Neural progenitor cell (in vitro differentiated cells): ENCODE measurements around the gene PIGO.

Source experiments
- CTCF ChIP-seq: fragments of 200-600 bp; sonication (generic); IDR thresholded peaks from 2 replicates; pipeline ENCODE4 v1.5.1; 2017; ENCODE audit warnings: antibody characterized with exemption, mild to moderate bottlenecking
- EZH2 ChIP-seq: fragments of 200-600 bp; sonication (generic); IDR thresholded peaks from 2 replicates; pipeline ENCODE4 v1.6.1; 2017; ENCODE audit warnings: antibody characterized with exemption, mild to moderate bottlenecking, moderate library complexity

- no peak for TF ChIP-seq EZH2
- TF ChIP-seq CTCF, result no peak
Observed at GRCh38 chr9:35142037-35142436, 45.6 kb upstream of the PIGO start.
